HFFc6 (cell line): Measurements from ENCODE around the gene PLEKHG4B. TPM values are rescaled to one million over a fixed set of nuclear protein-coding genes. Genes with fewer than 3 reads are reported as not detected.
"Not testable (repeated sequence)": the region's sequence is repeated elsewhere in the genome, so short reads cannot be mapped to it uniquely, and the experiment has no call there.

Source experiments
- DNase-seq: peaks from one replicate; pipeline ENCODE4 v3.0.0-alpha.2; 2018
- H3K27ac Mint-ChIP-seq: 2 replicates; pipeline ENCODE4 v1.8.0; 2020; ENCODE audit warnings: mild to moderate bottlenecking, mixed read lengths
- H3K27me3 Mint-ChIP-seq: 2 replicates; pipeline ENCODE4 v1.8.0; 2021; ENCODE audit warnings: mild to moderate bottlenecking, moderate library complexity, mixed read lengths; ENCODE audit not compliant: insufficient read depth
- H3K36me3 Mint-ChIP-seq: 2 replicates; pipeline ENCODE4 v1.8.0; 2021; ENCODE audit warnings: low read depth, mixed read lengths
- H3K4me1 Mint-ChIP-seq: 2 replicates; pipeline ENCODE4 v1.8.0; 2020; ENCODE audit warnings: low read depth, mixed read lengths
- H3K4me3 Mint-ChIP-seq: 2 replicates; pipeline ENCODE4 v1.8.0; 2020; ENCODE audit warnings: mild to moderate bottlenecking, moderate library complexity, mixed read lengths
- H3K9me3 Mint-ChIP-seq: 2 replicates; pipeline ENCODE4 v1.8.0; 2020; ENCODE audit warnings: mild to moderate bottlenecking, mixed read lengths
- total RNA-seq, 6 experiments: library from RNA; stranded (reverse); fragmentation: NEBNext Ultra II Directional; extraction: Animal tissue kit (Norgen Biotek cat#: 25700); gene quantifications; 2 replicates in 1 of 6; 3 replicates in 5 of 6; pipeline ENCODE4 v1.2.3, GENCODE V29; 2021
- TF ChIP-seq, protein P1 (sequence below): fragments of 200-600 bp; sonication (generic); IDR thresholded peaks from 2 replicates; pipeline ENCODE4 v1.5.0; 2021; ENCODE audit warnings: antibody characterized with exemption, mild to moderate bottlenecking

Gene PLEKHG4B
- total RNA-seq, 6 experiments from 2014 or later = 0.66 to 4.3 (median 3.9) TPM

DNA sequence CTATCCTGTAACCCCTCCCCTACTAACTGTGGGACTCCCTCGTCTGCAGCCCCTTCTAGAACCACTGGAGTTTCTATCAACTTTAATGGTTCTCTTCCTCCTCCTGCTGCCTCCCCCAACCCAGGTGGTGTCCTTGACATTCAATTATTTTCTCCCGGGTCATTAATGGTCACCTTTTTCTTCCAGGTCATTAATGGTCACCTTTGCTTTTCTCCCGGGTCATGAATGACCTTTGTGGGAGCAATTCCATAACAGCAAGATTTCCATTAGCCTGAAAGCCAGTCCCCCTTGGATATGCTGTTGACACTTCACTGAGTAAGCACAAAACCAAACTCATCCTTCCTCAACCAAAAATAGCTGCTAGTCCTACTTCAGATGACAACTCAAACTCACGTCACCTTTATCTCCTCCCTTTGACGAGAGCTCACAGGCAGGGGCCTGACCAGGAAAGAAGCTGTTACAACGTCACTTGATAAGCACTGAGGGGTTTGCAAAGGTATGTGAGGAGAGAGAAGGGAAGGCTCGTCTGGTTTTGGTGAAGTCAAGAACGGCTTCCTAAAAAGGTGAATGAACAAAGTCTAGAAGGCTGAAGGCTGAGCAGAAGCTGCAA is 115.1 kb downstream of the PLEKHG4B start:
- Mint-ChIP-seq H3K36me3 (peaks cover 28% of the 10 kb centered on the region), H3K27ac (no peak overlapping the region), H3K9me3 (no peaks in the 10 kb centered on the region), H3K4me1 (peaks cover 24% of the 10 kb centered on the region), H3K27me3 (peaks cover 2% of the 10 kb centered on the region; the same call in 1 of the 2 replicates), H3K4me3 (no peak overlapping the region)
- TF ChIP-seq, protein P1, sequence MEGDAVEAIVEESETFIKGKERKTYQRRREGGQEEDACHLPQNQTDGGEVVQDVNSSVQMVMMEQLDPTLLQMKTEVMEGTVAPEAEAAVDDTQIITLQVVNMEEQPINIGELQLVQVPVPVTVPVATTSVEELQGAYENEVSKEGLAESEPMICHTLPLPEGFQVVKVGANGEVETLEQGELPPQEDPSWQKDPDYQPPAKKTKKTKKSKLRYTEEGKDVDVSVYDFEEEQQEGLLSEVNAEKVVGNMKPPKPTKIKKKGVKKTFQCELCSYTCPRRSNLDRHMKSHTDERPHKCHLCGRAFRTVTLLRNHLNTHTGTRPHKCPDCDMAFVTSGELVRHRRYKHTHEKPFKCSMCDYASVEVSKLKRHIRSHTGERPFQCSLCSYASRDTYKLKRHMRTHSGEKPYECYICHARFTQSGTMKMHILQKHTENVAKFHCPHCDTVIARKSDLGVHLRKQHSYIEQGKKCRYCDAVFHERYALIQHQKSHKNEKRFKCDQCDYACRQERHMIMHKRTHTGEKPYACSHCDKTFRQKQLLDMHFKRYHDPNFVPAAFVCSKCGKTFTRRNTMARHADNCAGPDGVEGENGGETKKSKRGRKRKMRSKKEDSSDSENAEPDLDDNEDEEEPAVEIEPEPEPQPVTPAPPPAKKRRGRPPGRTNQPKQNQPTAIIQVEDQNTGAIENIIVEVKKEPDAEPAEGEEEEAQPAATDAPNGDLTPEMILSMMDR = no peak
- no peak for DNase-seq

DNA sequence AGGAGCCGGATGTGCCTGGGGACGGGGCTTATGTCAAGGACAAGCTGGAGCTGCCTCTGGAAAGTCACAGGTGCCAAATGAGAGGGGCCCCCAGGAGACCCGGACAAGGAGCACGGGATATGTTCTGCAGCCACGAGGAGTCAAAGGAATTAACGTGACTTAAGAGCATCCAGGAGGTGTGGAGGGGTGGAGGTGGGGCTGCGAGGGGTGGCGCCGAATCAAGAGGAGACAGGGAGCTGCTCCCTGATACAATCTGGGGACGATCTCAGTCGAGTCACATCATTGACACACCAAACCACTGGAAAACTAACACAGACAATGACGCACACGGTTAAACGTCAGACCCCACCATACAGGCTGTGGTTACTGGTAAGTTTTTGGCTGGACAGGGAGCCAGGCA is 115.6 kb downstream of the PLEKHG4B start:
- TF ChIP-seq, protein P1 = no peak
- Mint-ChIP-seq H3K9me3 (no peaks in the 10 kb centered on the region), H3K27me3 (peaks cover 2% of the 10 kb centered on the region; the same call in 1 of the 2 replicates), H3K4me1 (peaks cover 24% of the 10 kb centered on the region), H3K36me3 (peaks cover 28% of the 10 kb centered on the region), H3K27ac (no peak overlapping the region; the same call in 1 of the 2 replicates), H3K4me3 (no peak overlapping the region)
- DNase-seq = no peak

DNA sequence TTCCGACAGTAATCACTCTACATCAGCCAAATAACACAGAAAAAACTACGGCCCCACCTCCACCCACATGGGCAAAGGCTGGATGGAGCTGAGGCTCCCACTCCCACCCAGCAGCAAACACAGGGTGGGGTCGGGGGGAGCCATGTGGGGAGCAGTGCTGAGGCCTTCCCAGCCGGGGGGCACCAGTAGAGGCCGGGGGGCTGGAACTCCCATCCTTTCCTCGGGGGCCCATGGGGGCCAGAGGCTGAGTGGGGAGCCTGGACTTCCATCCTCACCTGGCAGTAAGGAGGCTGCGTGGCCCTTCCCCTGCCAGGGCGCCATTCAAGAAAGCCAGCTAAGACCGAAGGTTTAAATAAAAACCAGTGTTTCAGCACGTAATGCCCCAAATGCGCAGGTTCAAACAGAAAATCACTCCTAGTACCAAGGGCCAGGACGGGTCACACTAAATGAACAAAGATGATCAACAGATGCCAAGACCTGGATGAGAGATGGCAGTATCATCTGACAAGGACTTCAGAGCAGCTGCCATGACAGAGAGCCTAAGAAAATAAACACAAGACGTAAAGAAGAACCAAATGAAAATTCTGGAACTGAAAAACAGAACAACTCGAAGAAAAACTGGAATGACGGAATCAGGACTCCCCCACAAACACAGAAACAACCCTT is 116.6 kb downstream of the PLEKHG4B start:
- Mint-ChIP-seq H3K4me1 (peaks cover 24% of the 10 kb centered on the region), H3K27me3 (peaks cover 2% of the 10 kb centered on the region; the same call in 1 of the 2 replicates), H3K27ac (no peak overlapping the region), H3K9me3 (no peaks in the 10 kb centered on the region), H3K4me3 (no peak overlapping the region), H3K36me3 (peaks cover 30% of the 10 kb centered on the region)
- DNase-seq = no peak
- TF ChIP-seq, protein P1 = no peak

DNA sequence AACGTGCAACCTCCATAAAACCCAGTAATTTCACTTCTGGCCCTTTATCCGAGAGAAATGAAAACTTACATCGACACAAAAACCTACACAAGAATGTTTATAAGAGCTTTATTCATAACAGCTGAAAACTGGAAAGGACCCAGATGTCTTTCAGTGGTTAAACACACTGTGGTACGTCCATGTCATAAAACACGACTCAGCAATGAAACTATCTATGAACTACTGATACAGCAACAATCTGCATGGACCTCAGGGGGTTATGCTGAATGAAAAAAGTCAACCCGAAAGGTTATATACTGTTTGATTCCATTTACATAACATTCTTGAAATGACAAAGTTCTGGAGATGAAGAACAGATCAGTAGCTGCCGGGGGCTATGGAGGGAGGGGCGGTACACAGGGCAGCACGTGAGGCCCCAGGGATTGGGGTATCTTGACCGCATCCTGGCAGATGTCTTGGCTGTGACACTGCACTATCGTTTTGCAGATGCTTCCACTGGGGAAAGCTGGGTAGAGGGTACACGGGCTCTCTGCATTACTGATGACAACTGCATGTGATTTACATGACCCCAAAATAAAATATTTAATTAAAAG is 121.9 kb downstream of the PLEKHG4B start:
- peaks cover 2% of the 10 kb centered on the region; the same call in 1 of the 2 replicates for H3K27me3 Mint-ChIP-seq
- no peak for DNase-seq
- no peak overlapping the region for H3K4me3 Mint-ChIP-seq
- H3K9me3 Mint-ChIP-seq = no peaks in the 10 kb centered on the region
- H3K27ac Mint-ChIP-seq = no peak overlapping the region
- H3K4me1 Mint-ChIP-seq = peaks cover 20% of the 10 kb centered on the region
- peaks cover 33% of the 10 kb centered on the region for H3K36me3 Mint-ChIP-seq
- TF ChIP-seq, protein P1 = no peak

DNA sequence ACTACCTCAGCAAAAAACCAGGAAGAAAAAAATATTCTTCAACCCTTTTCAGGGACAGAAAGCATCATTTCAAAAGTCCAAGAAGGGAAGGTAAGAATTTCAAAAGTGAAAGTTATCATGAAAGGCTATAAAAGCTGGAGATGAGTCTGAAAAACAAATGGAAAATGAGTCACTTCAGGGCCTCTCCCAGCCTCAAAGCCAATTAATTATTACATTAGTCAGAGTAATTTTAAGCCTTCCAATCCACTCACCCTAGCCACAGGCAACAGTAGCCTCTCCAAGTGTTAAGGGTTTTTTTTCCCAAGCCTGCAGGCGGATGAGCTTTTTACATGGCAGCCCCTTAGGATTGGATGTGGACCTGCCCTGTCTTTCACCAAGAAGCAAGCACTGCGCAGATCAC is 123.3 kb downstream of the PLEKHG4B start:
- not testable (repeated sequence) for H3K27me3 Mint-ChIP-seq, H3K9me3 Mint-ChIP-seq
- Mint-ChIP-seq H3K36me3 (peaks cover 32% of the 10 kb centered on the region), H3K4me1 (peaks cover 30% of the 10 kb centered on the region), H3K4me3 (peak overlapping the region; percentile 79), H3K27ac (peak overlapping the region; percentile 70)
- peak; percentile 50 for DNase-seq

DNA sequence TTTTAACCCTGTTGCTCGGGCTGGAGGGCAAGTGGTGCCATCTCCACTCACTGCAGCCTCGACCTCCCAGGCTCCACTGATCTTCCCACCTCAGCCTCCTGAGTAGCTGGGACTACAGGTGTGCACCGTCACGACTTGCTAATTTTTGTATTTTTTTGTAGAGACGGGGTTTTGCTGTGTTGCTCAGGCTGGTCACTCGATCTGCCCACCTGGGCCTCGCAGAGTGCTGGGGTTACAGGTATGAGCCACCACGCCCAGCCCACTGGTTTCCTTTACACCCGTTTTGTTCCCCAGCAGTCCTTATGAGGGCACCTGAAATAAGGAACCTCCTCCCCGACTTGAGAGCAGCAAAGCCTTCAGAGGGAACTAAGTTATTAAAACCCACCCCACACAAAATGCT is 124.1 kb downstream of the PLEKHG4B start:
- peaks cover 37% of the 10 kb centered on the region for H3K4me1 Mint-ChIP-seq
- not testable (repeated sequence) for H3K9me3 Mint-ChIP-seq, H3K27ac Mint-ChIP-seq, DNase-seq, H3K27me3 Mint-ChIP-seq, H3K4me3 Mint-ChIP-seq
- H3K36me3 Mint-ChIP-seq = peaks cover 28% of the 10 kb centered on the region
